Spinal cord (tissue), 10 donors: ENCODE data around the gene OXA1L. TPM values are rescaled to one million over a fixed set of nuclear protein-coding genes. Genes with fewer than 3 reads are reported as not detected.
"Not testable (repeated sequence)": the region's sequence is repeated elsewhere in the genome, so short reads cannot be mapped to it uniquely, and the experiment has no call there.

Experiments used
- DNase-seq, 6 donors: peaks; one replicate each; pipeline versions ENCODE4 v3.0.0 to v3.0.0-alpha.2; 2013 to 2015; ENCODE audit warnings: low spot score in 6 of 6, low read depth in 4 of 6
- H3K27ac ChIP-seq: one replicate; pipeline ENCODE4 v1.5.1; 2013; ENCODE audit warnings: low read depth, low read length, control low read depth
- H3K27me3 ChIP-seq: one replicate; pipeline ENCODE4 v1.6.1; 2013; ENCODE audit warnings: low read length; ENCODE audit not compliant: control insufficient read depth, insufficient read depth
- H3K36me3 ChIP-seq: one replicate; pipeline ENCODE4 v1.6.1; 2013; ENCODE audit warnings: low read length; ENCODE audit not compliant: control insufficient read depth, insufficient read depth
- H3K4me1 ChIP-seq: one replicate; pipeline ENCODE4 v1.6.1; 2013; ENCODE audit warnings: low read length; ENCODE audit not compliant: control insufficient read depth, insufficient read depth
- H3K4me3 ChIP-seq: one replicate; pipeline ENCODE4 v1.5.1; 2013; ENCODE audit warnings: low read depth, low read length, control low read depth
- H3K9me3 ChIP-seq: one replicate; pipeline ENCODE4 v1.6.1; 2013; ENCODE audit warnings: low read length; ENCODE audit not compliant: control insufficient read depth, insufficient read depth
- WGBS: methylation state at CpG from one replicate; pipeline ENCODE4 v1.1.5; 2013; ENCODE audit warnings: missing lambda C conversion rate; ENCODE audit not compliant: insufficient coverage; 5-methylcytosine and 5-hydroxymethylcytosine counted together
- polyA plus RNA-seq, 2 donors: library from polyadenylated mRNA; unstranded; fragments of 120-200 nt; gene quantifications; one replicate each; pipeline ENCODE4 v1.2.1, GENCODE V29; 2013; ENCODE audit not compliant: insufficient read length in 2 of 2
- total RNA-seq, 2 donors: library from RNA; depleted of rRNA in 1 of 2; stranded (reverse); fragments of 120-200 nt in 1 of 2; fragments of >200 nt in 1 of 2; gene quantifications; one replicate each; pipeline versions ENCODE4 v1.2.3 to v1.2.4, GENCODE V29; 2013 to 2014
- donor health status: healthy.

The OXA1L gene
- total and polyA plus RNA-seq, 4 donors = 45.9 to 98.7 (median 93.4) TPM

GRCh38 chr14:22803687-22803974 lies 37.1 kb downstream of the OXA1L start:
- Histone ChIP-seq H3K36me3 (no peaks in the 10 kb centered on the region), H3K4me3 (no peak overlapping the region), H3K4me1 (no peaks in the 10 kb centered on the region), H3K9me3 (no peaks in the 10 kb centered on the region), H3K27me3 (no peaks in the 10 kb centered on the region), H3K27ac (no peak overlapping the region)
- no peak for DNase-seq
- 92% methylated on average over 3 of the region's 3 CpGs for WGBS

- WGBS = no CpG with 5 or more reads among the region's 4 CpGs
- not testable (repeated sequence) for H3K9me3 ChIP-seq, H3K36me3 ChIP-seq, H3K4me3 ChIP-seq, H3K4me1 ChIP-seq, H3K27ac ChIP-seq, H3K27me3 ChIP-seq, DNase-seq
Observed at GRCh38 chr14:22805235-22805634, 38.7 kb downstream of the OXA1L start.

GRCh38 chr14:22807432-22808087 lies 41.1 kb downstream of the OXA1L start:
- Histone ChIP-seq H3K36me3 (no peaks in the 10 kb centered on the region), H3K9me3 (no peaks in the 10 kb centered on the region), H3K4me1 (no peaks in the 10 kb centered on the region), H3K27ac (no peak overlapping the region), H3K4me3 (no peak overlapping the region), H3K27me3 (no peaks in the 10 kb centered on the region)
- 80% methylated on average over 11 of the region's 13 CpGs for WGBS
- DNase-seq = no peak

- H3K27ac ChIP-seq = no peak overlapping the region
- no peaks in the 10 kb centered on the region for H3K9me3 ChIP-seq
- DNase-seq = no peak
- no peak overlapping the region for H3K4me3 ChIP-seq
- 90% methylated on average over 5 of the region's 5 CpGs for WGBS
- no peaks in the 10 kb centered on the region for H3K27me3 ChIP-seq
- H3K4me1 ChIP-seq = no peaks in the 10 kb centered on the region
- H3K36me3 ChIP-seq = no peaks in the 10 kb centered on the region
Observed at GRCh38 chr14:22808388-22809209, 42.1 kb downstream of the OXA1L start.

GRCh38 chr14:22811722-22812121 lies 45.2 kb downstream of the OXA1L start:
- Histone ChIP-seq H3K9me3 (no peaks in the 10 kb centered on the region), H3K27ac (no peak overlapping the region), H3K4me1 (no peaks in the 10 kb centered on the region), H3K27me3 (no peaks in the 10 kb centered on the region), H3K4me3 (no peak overlapping the region), H3K36me3 (no peaks in the 10 kb centered on the region)
- no CpG with 5 or more reads among the region's 2 CpGs for WGBS
- no peak for DNase-seq

- Histone ChIP-seq H3K4me3 (no peak overlapping the region), H3K27me3 (no peaks in the 10 kb centered on the region), H3K9me3 (no peaks in the 10 kb centered on the region), H3K36me3 (no peaks in the 10 kb centered on the region), H3K4me1 (no peaks in the 10 kb centered on the region), H3K27ac (no peak overlapping the region)
- WGBS = 62% methylated on average over 2 of the region's 4 CpGs
- DNase-seq = no peak
Observed at GRCh38 chr14:22812744-22813143, 46.3 kb downstream of the OXA1L start.

- no peak overlapping the region for H3K4me3 ChIP-seq
- H3K9me3 ChIP-seq = no peaks in the 10 kb centered on the region
- H3K4me1 ChIP-seq = no peaks in the 10 kb centered on the region
- no peak overlapping the region for H3K27ac ChIP-seq
- 66% methylated on average over 7 of the region's 9 CpGs for WGBS
- no peaks in the 10 kb centered on the region for H3K36me3 ChIP-seq
- DNase-seq = no peak
- no peaks in the 10 kb centered on the region for H3K27me3 ChIP-seq
Observed at GRCh38 chr14:22813145-22813544, 46.7 kb downstream of the OXA1L start.

- peaks cover 2% of the 10 kb centered on the region for H3K4me1 ChIP-seq
- H3K4me3 ChIP-seq = no peak overlapping the region
- H3K27ac ChIP-seq = no peak overlapping the region
- DNase-seq = no peak
- H3K9me3 ChIP-seq = no peaks in the 10 kb centered on the region
- no peaks in the 10 kb centered on the region for H3K36me3 ChIP-seq
- no peaks in the 10 kb centered on the region for H3K27me3 ChIP-seq
- 94% methylated on average over 5 of the region's 7 CpGs for WGBS
Observed at GRCh38 chr14:22814373-22814772, 47.9 kb downstream of the OXA1L start.

- 45% methylated on average over 7 of the region's 10 CpGs for WGBS
- Histone ChIP-seq H3K9me3 (no peaks in the 10 kb centered on the region), H3K27me3 (no peaks in the 10 kb centered on the region), H3K4me1 (peaks cover 7% of the 10 kb centered on the region), H3K4me3 (no peak within 1 kb of the TSS), H3K36me3 (no peaks in the 10 kb centered on the region), H3K27ac (peak within 1 kb of the TSS; percentile 35)
- no peak for DNase-seq
Observed at GRCh38 chr14:22814941-22815713, 48.6 kb downstream of the OXA1L start, which contains the start of gene SLC7A7. Gene SLC7A7 (minus strand): TSS chr14:22815435. CDS start chr14:22813398, 2,037 bp downstream.
